Measurements from ENCODE around the gene MPIG6B.
A peak's percentile ranks its signal among the peaks of the same experiment; 100 is the strongest.

The MPIG6B gene

DNA sequence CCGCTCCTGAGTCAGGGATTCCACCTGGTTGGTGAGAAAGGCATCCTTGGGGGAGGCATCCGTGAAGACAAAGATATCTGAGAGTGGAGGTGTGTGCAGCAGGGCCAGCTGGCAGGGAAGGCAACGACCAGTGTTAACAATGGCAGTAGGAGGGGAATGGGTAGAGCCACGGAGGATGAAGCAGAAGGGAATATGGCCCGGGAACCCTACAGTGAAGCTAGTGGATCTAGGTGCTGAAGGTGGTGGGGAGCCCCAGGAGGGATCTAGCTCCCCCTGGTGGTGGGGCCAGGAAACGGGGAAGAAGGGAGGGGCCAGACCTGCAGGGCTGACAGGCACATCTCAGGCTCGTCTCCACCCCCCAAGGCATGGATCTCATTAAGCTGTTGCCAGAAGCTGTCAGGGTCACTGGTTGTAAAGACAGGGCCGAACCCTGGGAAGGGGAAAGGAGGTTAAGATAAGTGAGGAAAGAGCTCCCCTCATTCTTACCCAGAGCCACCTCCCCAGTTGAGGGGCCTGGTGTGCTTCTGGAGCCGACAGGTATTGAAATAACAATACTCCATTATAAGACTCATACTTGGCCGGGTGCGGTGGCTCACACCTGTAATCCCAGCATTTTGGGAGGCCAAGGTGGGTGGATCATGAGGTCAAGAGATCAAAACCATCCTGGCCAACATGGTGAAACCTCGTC is 46.7 kb downstream of the MPIG6B start:
- DNase-seq = peak; percentile 84 to 90

DNA sequence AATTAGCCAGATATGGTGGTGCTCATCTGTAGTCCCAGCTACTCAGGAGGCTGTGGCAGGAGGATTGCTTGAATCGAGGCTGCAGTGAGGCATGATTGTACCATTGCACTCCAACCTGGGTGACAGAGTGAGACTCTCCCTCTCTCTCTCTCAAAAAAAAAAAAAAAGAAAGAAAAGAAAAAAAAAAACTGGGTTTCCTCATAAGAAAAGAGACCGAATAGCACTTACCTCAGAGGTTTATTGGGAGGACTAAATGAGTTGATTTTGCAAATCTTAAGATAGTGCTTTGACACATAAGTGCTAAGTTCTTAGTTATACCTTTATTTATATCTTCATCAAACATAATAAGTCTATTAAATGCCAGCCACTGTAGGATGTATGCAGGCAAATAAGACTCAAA is 47.7 kb downstream of the MPIG6B start:
- no peak for DNase-seq

DNA sequence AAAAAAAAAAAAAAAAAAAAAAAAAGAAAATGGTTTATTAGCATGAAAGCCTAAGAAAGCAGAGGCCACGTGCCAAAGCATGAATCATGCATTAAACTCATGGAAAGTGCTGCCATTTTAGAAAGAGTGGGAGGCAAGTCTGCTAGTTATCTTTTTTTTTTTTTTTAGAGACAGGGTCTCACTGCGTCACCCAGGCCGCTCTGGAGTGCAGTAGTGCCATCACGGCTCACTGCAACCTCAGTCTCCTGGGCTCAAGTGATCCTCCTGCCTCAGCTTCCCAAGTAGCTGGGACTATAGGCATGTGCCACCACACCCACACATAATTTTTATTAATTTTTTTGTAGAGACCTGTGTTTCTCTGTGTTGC is 48.8 kb downstream of the MPIG6B start:
- no peak for DNase-seq

DNA sequence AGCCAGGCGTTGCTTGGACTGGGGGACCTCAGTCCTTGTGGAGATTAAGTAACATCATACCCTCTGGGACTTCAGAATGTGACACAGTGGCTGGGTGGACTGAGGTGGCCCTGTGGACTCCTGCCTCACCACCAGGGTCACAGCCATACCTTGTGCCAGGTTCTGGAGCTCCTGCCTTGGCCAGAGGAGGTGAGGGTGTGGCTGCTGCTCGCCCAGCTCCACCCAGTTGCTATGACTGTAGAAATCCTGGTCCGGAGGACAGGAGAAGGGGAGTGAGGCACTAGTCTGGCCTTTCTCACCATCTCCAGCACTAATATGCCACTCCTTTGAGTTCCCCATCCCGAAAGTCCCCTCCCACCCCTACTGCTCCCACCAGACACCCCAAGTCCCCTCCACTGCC is 52.0 kb downstream of the MPIG6B start:
- DNase-seq = no peak

DNA sequence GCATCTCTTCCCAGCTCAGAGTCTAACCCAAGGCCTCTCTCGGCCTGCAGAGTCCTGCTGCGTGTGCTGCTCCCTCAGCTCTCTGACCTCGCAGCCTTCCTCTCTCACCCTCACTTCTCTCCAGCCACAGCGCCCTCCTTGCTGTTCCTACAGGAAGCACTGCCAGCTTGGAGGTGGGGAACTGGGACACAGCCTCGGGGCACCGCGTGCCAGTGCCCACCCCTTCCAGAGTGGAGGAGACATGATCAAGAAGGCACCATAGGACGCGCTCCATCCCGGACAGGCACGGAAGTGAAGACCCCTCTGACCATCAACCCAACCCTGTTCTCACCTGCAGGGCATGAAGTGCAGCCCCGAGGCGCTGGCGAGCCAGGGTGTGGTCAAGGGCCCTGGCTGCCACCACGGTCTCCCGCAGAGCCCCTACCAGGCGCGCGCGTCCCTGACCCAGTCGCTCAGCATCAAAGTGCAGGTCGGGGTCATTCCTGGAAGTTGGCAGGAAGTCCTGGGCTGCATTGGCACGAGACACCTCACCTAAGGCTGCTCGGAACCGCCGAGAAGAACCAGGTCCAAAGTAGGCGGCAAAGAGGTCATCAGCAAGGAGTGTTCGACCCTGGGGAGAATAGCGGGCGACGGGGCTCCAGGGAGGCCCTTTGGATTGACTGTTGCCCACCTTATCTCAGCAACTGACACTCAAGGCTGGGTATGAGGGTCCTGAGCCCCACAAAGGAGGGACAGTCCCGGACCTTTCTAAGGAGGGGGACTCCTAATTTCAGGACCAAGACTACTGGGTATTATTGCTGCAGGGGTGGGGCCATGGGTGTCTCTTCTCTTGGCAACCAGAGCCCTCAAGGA is 52.7 kb downstream of the MPIG6B start:
- no peak for DNase-seq
